Esophagus muscularis mucosa (tissue), 3 donors: ENCODE measurements around the gene EVI5.

ENCODE experiments used
- POLR2A ChIP-seq: fragments of 450-650 bp; IDR thresholded peaks from one replicate; pipeline ENCODE4 v1.6.1; 2017; ENCODE audit warnings: antibody characterized with exemption, moderate library complexity, mild to moderate bottlenecking, low read depth
- POLR2AphosphoS5 ChIP-seq, 2 donors: sonication (generic); formaldehyde crosslinking; IDR thresholded peaks; one replicate each; pipeline ENCODE4 v1.6.1; 2017; ENCODE audit warnings: antibody characterized with exemption in 2 of 2
- TF ChIP-seq, protein P1 (sequence below), 3 experiments: fragments of 200-600 bp in 2 of 3; fragments of 450-650 bp in 1 of 3; sonication (generic) in 2 of 3; IDR thresholded peaks; one replicate each; pipeline ENCODE4 v1.5.1; 2017 to 2019; ENCODE audit warnings: antibody characterized with exemption in 3 of 3, mild to moderate bottlenecking in 2 of 3, moderate library complexity in 1 of 3

DNA sequence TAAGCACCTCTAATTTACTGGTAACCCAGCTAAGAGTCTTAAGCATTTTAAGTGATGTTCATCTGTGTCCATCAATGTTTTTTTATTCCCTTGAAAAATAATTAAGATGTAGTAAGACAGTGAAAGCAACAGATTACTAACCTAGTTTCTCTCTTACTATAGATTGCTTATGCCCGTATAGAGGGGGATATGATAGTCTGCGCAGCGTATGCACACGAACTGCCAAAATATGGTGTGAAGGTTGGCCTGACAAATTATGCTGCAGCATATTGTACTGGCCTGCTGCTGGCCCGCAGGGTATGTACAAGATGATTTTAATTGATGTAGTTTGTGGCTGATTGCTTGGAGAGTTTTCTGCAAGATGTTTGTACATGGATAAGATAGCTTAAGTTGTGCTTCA lies 49.7 kb upstream of the EVI5 start:
- TF ChIP-seq POLR2AphosphoS5 (IDR thresholded peaks at IDR 0.05) (no peak), POLR2A (no peak)
- TF ChIP-seq, protein P1, sequence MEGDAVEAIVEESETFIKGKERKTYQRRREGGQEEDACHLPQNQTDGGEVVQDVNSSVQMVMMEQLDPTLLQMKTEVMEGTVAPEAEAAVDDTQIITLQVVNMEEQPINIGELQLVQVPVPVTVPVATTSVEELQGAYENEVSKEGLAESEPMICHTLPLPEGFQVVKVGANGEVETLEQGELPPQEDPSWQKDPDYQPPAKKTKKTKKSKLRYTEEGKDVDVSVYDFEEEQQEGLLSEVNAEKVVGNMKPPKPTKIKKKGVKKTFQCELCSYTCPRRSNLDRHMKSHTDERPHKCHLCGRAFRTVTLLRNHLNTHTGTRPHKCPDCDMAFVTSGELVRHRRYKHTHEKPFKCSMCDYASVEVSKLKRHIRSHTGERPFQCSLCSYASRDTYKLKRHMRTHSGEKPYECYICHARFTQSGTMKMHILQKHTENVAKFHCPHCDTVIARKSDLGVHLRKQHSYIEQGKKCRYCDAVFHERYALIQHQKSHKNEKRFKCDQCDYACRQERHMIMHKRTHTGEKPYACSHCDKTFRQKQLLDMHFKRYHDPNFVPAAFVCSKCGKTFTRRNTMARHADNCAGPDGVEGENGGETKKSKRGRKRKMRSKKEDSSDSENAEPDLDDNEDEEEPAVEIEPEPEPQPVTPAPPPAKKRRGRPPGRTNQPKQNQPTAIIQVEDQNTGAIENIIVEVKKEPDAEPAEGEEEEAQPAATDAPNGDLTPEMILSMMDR (IDR thresholded peaks at IDR 0.05): no peak
